Stomach (tissue), 9 donors: Measurements from ENCODE around the gene HTR2A. TPM values are rescaled to one million over a fixed set of nuclear protein-coding genes. Genes with fewer than 3 reads are reported as not detected.

Experiments used
- DNase-seq, 2 donors: peaks; one replicate each; pipeline versions ENCODE4 v3.0.0 to v3.0.0-alpha.2; 2013 to 2019
- H3K27ac ChIP-seq, 5 donors: fragments of 200-600 bp in 4 of 5; sonication (generic) in 4 of 5; one replicate each; pipeline ENCODE4 v1.5.1; 2013 to 2019; ENCODE audit warnings: mild to moderate bottlenecking in 1 of 5, moderate library complexity in 1 of 5
- H3K27me3 ChIP-seq, 3 donors: fragments of 200-600 bp; sonication (generic); one replicate each; pipeline ENCODE4 v1.5.1; 2017 to 2019; ENCODE audit warnings: mixed run types in 1 of 3
- H3K36me3 ChIP-seq, 4 donors: fragments of 200-600 bp; sonication (generic); 1 replicate in 3 of 4; 2 replicates in 1 of 4; pipeline ENCODE4 v1.5.1; 2016 to 2019
- H3K4me1 ChIP-seq, 4 donors: fragments of 200-600 bp; sonication (generic); one replicate each; pipeline ENCODE4 v1.5.1; 2016 to 2019
- H3K4me3 ChIP-seq, 4 donors: fragments of 200-600 bp; sonication (generic) in 3 of 4; one replicate each; pipeline ENCODE4 v1.5.1; 2016 to 2019; ENCODE audit warnings: mild to moderate bottlenecking in 1 of 4
- H3K9me3 ChIP-seq, 4 donors: fragments of 200-600 bp; sonication (generic); one replicate each; pipeline ENCODE4 v1.5.1; 2016 to 2019
- CTCF ChIP-seq, 7 experiments: fragments of 450-650 bp in 4 of 7; fragments of 200-600 bp in 3 of 7; sonication (generic) in 3 of 7; IDR thresholded peaks; one replicate each; pipeline ENCODE4 v1.5.1; 2016 to 2019; ENCODE audit warnings: antibody characterized with exemption in 7 of 7, control low read depth in 2 of 7, mild to moderate bottlenecking in 1 of 7
- EP300 ChIP-seq: sonication (generic); formaldehyde crosslinking; IDR thresholded peaks from one replicate; pipeline ENCODE4 v1.6.1; 2017; ENCODE audit warnings: antibody characterized with exemption
- POLR2A ChIP-seq, 4 donors: fragments of 450-650 bp; IDR thresholded peaks; one replicate each; pipeline ENCODE4 v1.6.1; 2016; ENCODE audit warnings: antibody characterized with exemption in 4 of 4, control low read depth in 2 of 4, mild to moderate bottlenecking in 1 of 4, moderate library complexity in 1 of 4
- POLR2AphosphoS5 ChIP-seq, 3 donors: sonication (generic); formaldehyde crosslinking; IDR thresholded peaks; one replicate each; pipeline ENCODE4 v1.6.1; 2016; ENCODE audit warnings: antibody characterized with exemption in 3 of 3
- WGBS, 5 donors: extraction: QIAGEN DNeasy Blood & Tissue Kit in 3 of 5; methylation state at CpG; one replicate each; pipeline versions ENCODE4 v1.1.5 to v1.1.7; 2013 to 2018; 5-methylcytosine and 5-hydroxymethylcytosine counted together
- intact Hi-C: fragments of 100-400 bp; cut with DNase I; formaldehyde crosslinking; loops from one replicate; pipeline ENCODE4 v1.15.1; 2023; ENCODE audit warnings: low total_unique reads
- polyA plus RNA-seq, 3 donors: library from polyadenylated mRNA; stranded (reverse); fragments of 200-250 nt; gene quantifications; one replicate each; pipeline ENCODE4 v1.2.3, GENCODE V29; 2013
- total RNA-seq, 5 donors: library from RNA; depleted of rRNA; stranded (reverse); fragments of >200 nt; gene quantifications; one replicate each; pipeline versions ENCODE4 v1.1.0 to v1.2.3, GENCODE V29; 2014 to 2016
- donor health status: healthy with polysubstance abuse.
- donor health status: Bipolar disorder and iron deficiency.
- donor health status: healthy.

Gene HTR2A
- total and polyA plus RNA-seq, 8 donors, result 0.33 to 1.8 (median 0.87) TPM; not detected in 3

GRCh38 chr13:46844431-46844830 is 52.4 kb downstream of the HTR2A start:
- no peak overlapping the region for H3K4me3 ChIP-seq
- H3K9me3 ChIP-seq, result no peaks in the 10 kb centered on the region
- H3K36me3 ChIP-seq, result no peaks in the 10 kb centered on the region
- DNase-seq, result no peak
- H3K4me1 ChIP-seq, result no peaks in the 10 kb centered on the region
- peaks cover 0 to 4% (median 0%) of the 10 kb centered on the region in 3 donors for H3K27me3 ChIP-seq
- intact Hi-C loops, result no loop called here
- 53 to 67% (median 61%) methylated on average over 4 of the region's 4 CpGs for WGBS, 5 donors
- TF ChIP-seq POLR2AphosphoS5 (IDR thresholded peaks at IDR 0.05) (no peak), POLR2A (IDR thresholded peaks at IDR 0.05) (no peak), CTCF (IDR thresholded peaks at IDR 0.05) (no peak), EP300 (no peak)
- no peak overlapping the region for H3K27ac ChIP-seq

GRCh38 chr13:46839399-46839798 is 57.5 kb downstream of the HTR2A start:
- Histone ChIP-seq H3K27ac (no peak overlapping the region), H3K27me3 (peaks cover 0 to 4% (median 0%) of the 10 kb centered on the region in 3 donors), H3K36me3 (no peaks in the 10 kb centered on the region), H3K4me3 (no peak overlapping the region), H3K4me1 (no peaks in the 10 kb centered on the region), H3K9me3 (no peaks in the 10 kb centered on the region)
- DNase-seq, result no peak
- intact Hi-C loops, result loop anchor here (10.0 kb wide), 1 partner anchor 935 kb away; no protein-coding TSS in a partner anchor
- no peak for TF ChIP-seq POLR2AphosphoS5 (IDR thresholded peaks at IDR 0.05)
- TF ChIP-seq POLR2A (IDR thresholded peaks at IDR 0.05), result no peak
- no peak for TF ChIP-seq EP300
- no peak for TF ChIP-seq CTCF (IDR thresholded peaks at IDR 0.05)
- WGBS, 5 donors, result 31 to 51% (median 39%) methylated on average over 1 of the region's 1 CpG

GRCh38 chr13:46834657-46835056 is 62.2 kb downstream of the HTR2A start:
- WGBS, 5 donors, result 71 to 83% (median 76%) methylated on average over 6 of the region's 6 CpGs
- no peaks in the 10 kb centered on the region for H3K36me3 ChIP-seq
- no peaks in the 10 kb centered on the region for H3K9me3 ChIP-seq
- no peak for DNase-seq
- no peak overlapping the region for H3K4me3 ChIP-seq
- TF ChIP-seq POLR2A (IDR thresholded peaks at IDR 0.05) (no peak), POLR2AphosphoS5 (IDR thresholded peaks at IDR 0.05) (no peak), EP300 (no peak), CTCF (IDR thresholded peaks at IDR 0.05) (no peak)
- H3K27me3 ChIP-seq, result no peaks in the 10 kb centered on the region
- no peaks in the 10 kb centered on the region for H3K4me1 ChIP-seq
- intact Hi-C loops, result loop anchor here (10.0 kb wide), 1 partner anchor 940 kb away; no protein-coding TSS in a partner anchor
- no peak overlapping the region for H3K27ac ChIP-seq

GRCh38 chr13:46831588-46832194 is 65.2 kb downstream of the HTR2A start:
- intact Hi-C loops, result loop anchor here (10.0 kb wide), 1 partner anchor 943 kb away; no protein-coding TSS in a partner anchor

More at GRCh38 chr13:46831588-46832194, 65.2 kb downstream of the HTR2A start:
- Histone ChIP-seq H3K27ac (no peak overlapping the region), H3K4me1 (no peaks in the 10 kb centered on the region), H3K27me3 (no peaks in the 10 kb centered on the region), H3K9me3 (no peaks in the 10 kb centered on the region), H3K36me3 (no peaks in the 10 kb centered on the region), H3K4me3 (no peak overlapping the region)
- 13 to 20% (median 14%) methylated on average over 5 of the region's 5 CpGs for WGBS, 5 donors
- peak in 1 of 2 donors; percentile 74 for DNase-seq
- no peak for TF ChIP-seq EP300
- peak in 4 of 7 experiments; percentile 47 to 69 (median 63) for TF ChIP-seq CTCF (IDR thresholded peaks at IDR 0.05)
- TF ChIP-seq POLR2AphosphoS5 (IDR thresholded peaks at IDR 0.05), result no peak
- no peak for TF ChIP-seq POLR2A (IDR thresholded peaks at IDR 0.05)
